ENCODE data around the gene KIF3B. TPM values are rescaled to one million over a fixed set of nuclear protein-coding genes. Genes with fewer than 3 reads are reported as not detected.

The KIF3B gene
- total and polyA plus RNA-seq, 2 of the 13 experiments (the other 11 are each of a cell fraction or from before 2014, with no cell fraction given) = 23.6 to 28.8 TPM

DNA sequence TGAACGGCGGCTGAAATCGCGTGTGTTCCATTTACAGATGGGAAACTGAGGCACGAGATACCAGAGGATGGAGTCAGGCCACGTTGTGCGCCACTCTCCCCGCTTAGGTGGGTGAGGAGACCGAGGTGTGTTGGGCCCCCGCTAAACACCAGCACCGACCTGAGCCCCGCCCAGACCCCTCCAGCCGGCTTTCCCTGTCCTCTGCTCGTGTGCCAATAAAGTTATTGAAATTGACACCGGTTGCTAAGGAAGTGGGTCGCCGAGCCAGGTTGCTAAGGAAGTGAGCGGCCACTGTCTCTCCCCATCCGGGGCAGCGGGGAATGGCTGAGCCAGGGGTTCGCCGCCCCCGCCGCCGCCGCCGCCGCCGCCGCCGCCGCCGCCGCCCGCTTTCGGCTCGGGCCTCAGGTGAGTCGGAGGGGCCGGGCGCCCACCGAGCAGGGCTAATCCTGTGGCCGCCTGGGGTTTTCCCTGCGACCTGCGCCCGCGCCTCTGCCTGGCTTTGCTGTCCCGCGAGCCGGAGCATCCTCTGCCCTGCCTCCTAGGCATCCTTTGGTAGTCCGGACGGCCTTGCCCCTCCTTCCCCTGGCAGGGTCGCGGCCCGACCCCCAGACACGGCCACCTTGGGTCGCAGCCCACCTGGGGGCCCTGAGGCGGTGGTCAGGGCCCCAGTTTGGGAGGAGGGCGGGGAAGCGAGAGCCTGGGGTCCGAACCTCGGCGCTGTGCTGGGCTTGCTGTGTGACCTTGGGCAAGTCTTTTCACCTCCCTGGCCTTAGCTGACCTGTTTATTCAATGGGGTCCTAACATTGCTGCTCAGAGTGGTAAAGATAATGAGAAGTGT is at the start of gene KIF3B (continued):
- TF ChIP-seq, protein P1, sequence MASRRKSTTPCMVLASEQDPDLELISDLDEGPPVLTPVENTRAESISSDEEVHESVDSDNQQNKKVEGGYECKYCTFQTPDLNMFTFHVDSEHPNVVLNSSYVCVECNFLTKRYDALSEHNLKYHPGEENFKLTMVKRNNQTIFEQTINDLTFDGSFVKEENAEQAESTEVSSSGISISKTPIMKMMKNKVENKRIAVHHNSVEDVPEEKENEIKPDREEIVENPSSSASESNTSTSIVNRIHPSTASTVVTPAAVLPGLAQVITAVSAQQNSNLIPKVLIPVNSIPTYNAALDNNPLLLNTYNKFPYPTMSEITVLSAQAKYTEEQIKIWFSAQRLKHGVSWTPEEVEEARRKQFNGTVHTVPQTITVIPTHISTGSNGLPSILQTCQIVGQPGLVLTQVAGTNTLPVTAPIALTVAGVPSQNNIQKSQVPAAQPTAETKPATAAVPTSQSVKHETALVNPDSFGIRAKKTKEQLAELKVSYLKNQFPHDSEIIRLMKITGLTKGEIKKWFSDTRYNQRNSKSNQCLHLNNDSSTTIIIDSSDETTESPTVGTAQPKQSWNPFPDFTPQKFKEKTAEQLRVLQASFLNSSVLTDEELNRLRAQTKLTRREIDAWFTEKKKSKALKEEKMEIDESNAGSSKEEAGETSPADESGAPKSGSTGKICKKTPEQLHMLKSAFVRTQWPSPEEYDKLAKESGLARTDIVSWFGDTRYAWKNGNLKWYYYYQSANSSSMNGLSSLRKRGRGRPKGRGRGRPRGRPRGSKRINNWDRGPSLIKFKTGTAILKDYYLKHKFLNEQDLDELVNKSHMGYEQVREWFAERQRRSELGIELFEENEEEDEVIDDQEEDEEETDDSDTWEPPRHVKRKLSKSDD (CRISPR knock-in tag; IDR thresholded peaks at IDR 0.05; ENCODE audit: low read depth) = no peak; the same call in 1 of the 2 replicates
- TF ChIP-seq TCF7 (IDR thresholded peaks at IDR 0.05; ENCODE audit: low read depth) (no peak), ZBTB20 (CRISPR knock-in tag; IDR thresholded peaks at IDR 0.05; ENCODE audit: borderline replicate concordance, low read depth) (peak; percentile 49; the same call in 1 of the 2 replicates), ZFP36L1 (CRISPR knock-in tag; IDR thresholded peaks at IDR 0.05) (no peak), PHF5A (CRISPR knock-in tag; IDR thresholded peaks at IDR 0.05; ENCODE audit: low read depth, unreplicated experiment) (peak; percentile 62), ZNF124 (CRISPR knock-in tag; IDR thresholded peaks at IDR 0.05) (no peak), ADNP (CRISPR knock-in tag; IDR thresholded peaks at IDR 0.05) (peak; percentile 61; the same call in 1 of the 2 replicates), REXO4 (CRISPR knock-in tag; IDR thresholded peaks at IDR 0.05; ENCODE audit: borderline replicate concordance) (no peak), SMAD9 (CRISPR knock-in tag; IDR thresholded peaks at IDR 0.05) (peak; percentile 71; the same call in 1 of the 2 replicates), ZNF563 (CRISPR knock-in tag; IDR thresholded peaks at IDR 0.05) (peak; percentile 85; the same call in 1 of the 2 replicates), ZFP37 (CRISPR knock-in tag; IDR thresholded peaks at IDR 0.05; ENCODE audit: borderline replicate concordance) (0 out of 2 replicates have a peak, but pooled peaks have one; percentile 17), ZFP41 (CRISPR knock-in tag; IDR thresholded peaks at IDR 0.05; ENCODE audit: borderline replicate concordance) (0 out of 2 replicates have a peak, but pooled peaks have one; percentile 50), HNF4A (CRISPR knock-in tag; IDR thresholded peaks at IDR 0.05) (0 out of 2 replicates have a peak, but pooled peaks have one; percentile 30), ZKSCAN5 (CRISPR knock-in tag; IDR thresholded peaks at IDR 0.05) (no peak; the same call in 1 of the 2 replicates), ZNF264 (CRISPR knock-in tag; IDR thresholded peaks at IDR 0.05) (0 out of 2 replicates have a peak, but pooled peaks have one; percentile 32), ZNF446 (CRISPR knock-in tag; IDR thresholded peaks at IDR 0.05) (no peak), EED (CRISPR knock-in tag; IDR thresholded peaks at IDR 0.05) (peak; percentile 20; the same call in 1 of the 2 replicates), RBM22 (optimal IDR thresholded peaks at IDR 0.05; ENCODE audit: low read length) (peak; percentile 89)
- TF ChIP-seq, protein P2, sequence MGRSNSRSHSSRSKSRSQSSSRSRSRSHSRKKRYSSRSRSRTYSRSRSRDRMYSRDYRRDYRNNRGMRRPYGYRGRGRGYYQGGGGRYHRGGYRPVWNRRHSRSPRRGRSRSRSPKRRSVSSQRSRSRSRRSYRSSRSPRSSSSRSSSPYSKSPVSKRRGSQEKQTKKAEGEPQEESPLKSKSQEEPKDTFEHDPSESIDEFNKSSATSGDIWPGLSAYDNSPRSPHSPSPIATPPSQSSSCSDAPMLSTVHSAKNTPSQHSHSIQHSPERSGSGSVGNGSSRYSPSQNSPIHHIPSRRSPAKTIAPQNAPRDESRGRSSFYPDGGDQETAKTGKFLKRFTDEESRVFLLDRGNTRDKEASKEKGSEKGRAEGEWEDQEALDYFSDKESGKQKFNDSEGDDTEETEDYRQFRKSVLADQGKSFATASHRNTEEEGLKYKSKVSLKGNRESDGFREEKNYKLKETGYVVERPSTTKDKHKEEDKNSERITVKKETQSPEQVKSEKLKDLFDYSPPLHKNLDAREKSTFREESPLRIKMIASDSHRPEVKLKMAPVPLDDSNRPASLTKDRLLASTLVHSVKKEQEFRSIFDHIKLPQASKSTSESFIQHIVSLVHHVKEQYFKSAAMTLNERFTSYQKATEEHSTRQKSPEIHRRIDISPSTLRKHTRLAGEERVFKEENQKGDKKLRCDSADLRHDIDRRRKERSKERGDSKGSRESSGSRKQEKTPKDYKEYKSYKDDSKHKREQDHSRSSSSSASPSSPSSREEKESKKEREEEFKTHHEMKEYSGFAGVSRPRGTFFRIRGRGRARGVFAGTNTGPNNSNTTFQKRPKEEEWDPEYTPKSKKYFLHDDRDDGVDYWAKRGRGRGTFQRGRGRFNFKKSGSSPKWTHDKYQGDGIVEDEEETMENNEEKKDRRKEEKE (IDR thresholded peaks at IDR 0.05) = no peak
- TF ChIP-seq, protein P3, sequence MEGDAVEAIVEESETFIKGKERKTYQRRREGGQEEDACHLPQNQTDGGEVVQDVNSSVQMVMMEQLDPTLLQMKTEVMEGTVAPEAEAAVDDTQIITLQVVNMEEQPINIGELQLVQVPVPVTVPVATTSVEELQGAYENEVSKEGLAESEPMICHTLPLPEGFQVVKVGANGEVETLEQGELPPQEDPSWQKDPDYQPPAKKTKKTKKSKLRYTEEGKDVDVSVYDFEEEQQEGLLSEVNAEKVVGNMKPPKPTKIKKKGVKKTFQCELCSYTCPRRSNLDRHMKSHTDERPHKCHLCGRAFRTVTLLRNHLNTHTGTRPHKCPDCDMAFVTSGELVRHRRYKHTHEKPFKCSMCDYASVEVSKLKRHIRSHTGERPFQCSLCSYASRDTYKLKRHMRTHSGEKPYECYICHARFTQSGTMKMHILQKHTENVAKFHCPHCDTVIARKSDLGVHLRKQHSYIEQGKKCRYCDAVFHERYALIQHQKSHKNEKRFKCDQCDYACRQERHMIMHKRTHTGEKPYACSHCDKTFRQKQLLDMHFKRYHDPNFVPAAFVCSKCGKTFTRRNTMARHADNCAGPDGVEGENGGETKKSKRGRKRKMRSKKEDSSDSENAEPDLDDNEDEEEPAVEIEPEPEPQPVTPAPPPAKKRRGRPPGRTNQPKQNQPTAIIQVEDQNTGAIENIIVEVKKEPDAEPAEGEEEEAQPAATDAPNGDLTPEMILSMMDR (CRISPR knock-in tag; IDR thresholded peaks at IDR 0.05) = peak; percentile 9
- TF ChIP-seq, protein P4, sequence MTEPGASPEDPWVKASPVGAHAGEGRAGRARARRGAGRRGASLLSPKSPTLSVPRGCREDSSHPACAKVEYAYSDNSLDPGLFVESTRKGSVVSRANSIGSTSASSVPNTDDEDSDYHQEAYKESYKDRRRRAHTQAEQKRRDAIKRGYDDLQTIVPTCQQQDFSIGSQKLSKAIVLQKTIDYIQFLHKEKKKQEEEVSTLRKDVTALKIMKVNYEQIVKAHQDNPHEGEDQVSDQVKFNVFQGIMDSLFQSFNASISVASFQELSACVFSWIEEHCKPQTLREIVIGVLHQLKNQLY (CRISPR knock-in tag; IDR thresholded peaks at IDR 0.05) = 0 out of 2 replicates have a peak, but pooled peaks have one; percentile 30
